CD1c-positive myeloid dendritic cell (primary cell): ENCODE results near the gene UBR3.
A peak's percentile ranks its signal among the peaks of the same experiment; 100 is the strongest.
"Not testable (repeated sequence)": the region's sequence is repeated elsewhere in the genome, so short reads cannot be mapped to it uniquely, and the experiment has no call there.

Source experiments
- DNase-seq: peaks from one replicate; pipeline ENCODE4 v3.0.0-alpha.2; 2016; ENCODE audit errors: extremely low spot score

The UBR3 gene

GRCh38 chr2:169827272-169828140 lies at the start of gene UBR3:
UBR3 (plus strand) TSS chr2:169827454; CDS start chr2:169827508, 54 bp downstream.
- peak; percentile 96 for DNase-seq

GRCh38 chr2:169778446-169778845 lies 48.8 kb upstream of the UBR3 start:
- no peak for DNase-seq

GRCh38 chr2:169781249-169782013 lies 45.8 kb upstream of the UBR3 start:
- no peak for DNase-seq

GRCh38 chr2:169782513-169782912 lies 44.7 kb upstream of the UBR3 start:
- DNase-seq, result no peak

GRCh38 chr2:169790581-169790980 lies 36.7 kb upstream of the UBR3 start:
- no peak for DNase-seq

GRCh38 chr2:169795181-169795580 lies 32.1 kb upstream of the UBR3 start:
- no peak for DNase-seq

GRCh38 chr2:169796441-169796840 lies 30.8 kb upstream of the UBR3 start:
- DNase-seq, result no peak

GRCh38 chr2:169797601-169798000 lies 29.7 kb upstream of the UBR3 start:
- DNase-seq, result no peak

- no peak for DNase-seq
Observed at GRCh38 chr2:169798397-169798717, 28.9 kb upstream of the UBR3 start.

GRCh38 chr2:169798718-169799592 lies 28.3 kb upstream of the UBR3 start, which contains the start of gene SSB:
SSB (plus strand) TSS chr2:169798871; CDS start chr2:169800961, 2,090 bp downstream.
- peak; percentile 90 for DNase-seq

GRCh38 chr2:169803480-169803879 lies 23.8 kb upstream of the UBR3 start:
- DNase-seq, result no peak

GRCh38 chr2:169806586-169806985 lies 20.7 kb upstream of the UBR3 start:
- DNase-seq, result no peak

- no peak for DNase-seq
Observed at GRCh38 chr2:169808221-169808620, 19.0 kb upstream of the UBR3 start.

- no peak for DNase-seq
Observed at GRCh38 chr2:169815849-169816248, 11.4 kb upstream of the UBR3 start.

GRCh38 chr2:169816961-169817360 lies 10.3 kb upstream of the UBR3 start:
- not testable (repeated sequence) for DNase-seq

GRCh38 chr2:169817369-169817768 lies 9.9 kb upstream of the UBR3 start:
- DNase-seq, result not testable (repeated sequence)

- no peak for DNase-seq
Observed at GRCh38 chr2:169818241-169818640, 9.0 kb upstream of the UBR3 start.

- no peak for DNase-seq
Observed at GRCh38 chr2:169819106-169819505, 8.1 kb upstream of the UBR3 start.

- DNase-seq, result not testable (repeated sequence)
Observed at GRCh38 chr2:169820101-169820500, 7.2 kb upstream of the UBR3 start.

GRCh38 chr2:169822036-169822435 lies 5.2 kb upstream of the UBR3 start:
- no peak for DNase-seq

GRCh38 chr2:169822785-169823392 lies 4.4 kb upstream of the UBR3 start:
- no peak for DNase-seq

- no peak for DNase-seq
Observed at GRCh38 chr2:169823996-169824372, 3.3 kb upstream of the UBR3 start.
